Activated CD8-positive, alpha-beta memory T cell treated with anti-CD3 and anti-CD28 coated beads for 24 hours (primary cell): Measurements from ENCODE around the gene FAM222A.
"Not testable (repeated sequence)": the region's sequence is repeated elsewhere in the genome, so short reads cannot be mapped to it uniquely, and the experiment has no call there.

Experiments used
- DNase-seq: peaks from one replicate; pipeline ENCODE4 v3.0.0-alpha.2; 2020

The FAM222A gene

DNA sequence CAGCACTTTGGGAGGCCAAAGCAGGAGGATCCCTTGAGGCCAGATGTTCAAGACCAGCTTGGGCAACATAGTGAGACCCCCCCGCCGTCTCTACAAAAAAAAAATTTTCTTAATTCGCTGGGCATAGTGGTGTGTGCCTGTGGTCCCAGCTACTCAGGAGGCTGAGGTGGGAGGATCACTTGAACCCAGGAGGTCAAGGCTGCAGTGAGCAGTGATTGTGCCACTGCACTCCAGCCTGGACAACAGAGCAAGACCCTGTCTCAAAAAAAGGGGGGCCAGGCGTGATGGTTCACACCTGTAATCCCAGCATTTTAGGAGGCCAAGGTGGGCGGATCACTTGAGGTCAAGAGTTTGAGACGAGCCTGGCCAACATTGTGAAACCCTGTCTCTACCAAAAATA, 19.0 kb upstream of the FAM222A start:
- not testable (repeated sequence) for DNase-seq

DNA sequence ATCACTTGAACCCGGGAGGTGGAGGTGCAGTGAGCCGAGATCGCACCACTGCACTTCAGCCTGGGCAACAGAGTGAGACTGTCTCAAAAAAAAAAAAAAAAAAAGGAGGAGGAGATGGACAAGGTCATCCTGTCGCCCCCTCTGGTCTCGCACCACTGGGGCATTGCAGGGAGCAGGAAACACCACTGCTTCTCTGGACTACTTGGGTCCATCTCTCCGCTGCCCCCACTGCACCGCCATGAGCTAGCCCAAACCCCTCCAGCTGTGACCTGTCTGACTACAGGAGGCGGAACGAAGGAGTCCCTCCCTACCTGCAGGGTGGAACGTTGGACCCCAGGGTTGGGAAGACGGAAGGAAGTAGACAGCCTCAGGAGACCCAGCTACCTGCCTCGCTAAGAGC, 18.2 kb upstream of the FAM222A start:
- DNase-seq, result no peak

DNA sequence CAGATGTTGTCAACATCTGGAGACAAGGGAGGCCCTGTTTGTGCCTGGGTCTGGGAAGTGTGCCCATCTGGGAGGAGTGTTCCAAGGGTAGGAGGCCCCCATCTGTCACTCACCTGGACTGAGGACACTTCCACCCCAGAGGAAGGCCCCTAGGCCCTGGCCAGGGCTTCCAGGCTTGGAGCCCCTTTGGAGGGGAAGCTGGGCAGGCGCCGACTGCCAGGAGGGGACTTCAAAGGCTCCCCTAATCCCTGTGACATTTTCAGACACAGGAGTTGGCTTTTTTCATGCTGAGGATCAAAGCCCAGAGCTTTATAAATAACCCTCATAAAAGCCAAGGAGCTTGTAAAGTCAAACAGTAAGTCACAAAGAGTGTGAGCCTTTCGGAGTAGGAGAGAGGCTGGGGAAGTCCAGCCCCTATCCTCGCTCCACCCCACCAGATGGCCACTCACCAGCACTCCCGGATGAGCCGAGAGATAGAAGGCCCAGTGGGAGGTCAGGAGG, 17.6 kb upstream of the FAM222A start:
- DNase-seq, result no peak

DNA sequence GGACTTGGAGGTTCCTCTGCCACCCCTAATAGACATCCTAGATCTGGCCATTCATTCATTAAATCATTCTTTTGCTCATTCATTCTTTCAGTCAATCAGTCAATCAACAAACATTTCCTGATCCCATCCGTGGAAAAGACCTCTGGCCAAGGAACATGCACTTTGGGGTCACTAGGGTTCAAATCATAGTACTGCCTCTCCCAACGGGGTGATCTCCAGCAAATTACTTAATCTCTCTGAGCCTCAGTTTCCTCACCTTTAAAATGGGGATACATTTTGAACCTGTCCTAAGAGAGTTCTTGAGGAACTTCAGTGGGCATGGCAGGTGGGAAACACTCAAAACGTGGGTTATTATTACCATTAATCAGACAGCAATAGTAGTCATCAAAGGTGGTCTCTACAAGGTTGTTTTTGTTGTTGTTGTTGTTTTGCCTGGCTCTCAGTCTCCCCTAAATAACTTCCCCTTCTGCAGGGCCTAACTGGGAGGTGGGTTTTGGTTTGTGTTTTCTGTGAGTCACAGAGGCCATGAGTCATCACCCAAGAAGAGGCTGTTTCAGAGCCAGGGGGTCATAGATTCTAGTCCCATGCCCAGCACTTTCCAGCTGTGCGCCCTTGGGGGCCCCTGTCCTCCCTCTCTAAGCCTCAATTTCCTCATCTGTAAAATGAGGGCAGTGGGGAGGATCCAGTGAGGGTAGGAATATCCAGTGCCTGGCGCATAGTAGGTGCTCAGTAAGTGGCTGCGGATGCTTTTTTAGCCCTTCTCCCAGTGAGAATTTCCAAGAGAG, 16.9 kb upstream of the FAM222A start:
- no peak for DNase-seq

DNA sequence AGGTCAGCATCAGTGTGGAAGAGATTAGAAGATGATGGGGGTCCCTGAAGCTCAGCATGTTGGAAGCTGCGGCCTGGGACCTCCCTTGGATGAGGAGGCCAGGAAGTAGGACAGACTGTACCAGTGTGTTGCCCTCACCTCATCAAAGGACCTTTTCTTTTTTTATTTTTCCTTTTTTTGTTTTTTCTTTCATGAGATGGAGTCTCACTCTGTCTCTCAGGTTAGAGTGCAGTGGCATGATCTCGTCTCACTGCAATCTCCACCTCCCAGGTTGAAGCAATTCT, 16.4 kb upstream of the FAM222A start:
- DNase-seq, result no peak

DNA sequence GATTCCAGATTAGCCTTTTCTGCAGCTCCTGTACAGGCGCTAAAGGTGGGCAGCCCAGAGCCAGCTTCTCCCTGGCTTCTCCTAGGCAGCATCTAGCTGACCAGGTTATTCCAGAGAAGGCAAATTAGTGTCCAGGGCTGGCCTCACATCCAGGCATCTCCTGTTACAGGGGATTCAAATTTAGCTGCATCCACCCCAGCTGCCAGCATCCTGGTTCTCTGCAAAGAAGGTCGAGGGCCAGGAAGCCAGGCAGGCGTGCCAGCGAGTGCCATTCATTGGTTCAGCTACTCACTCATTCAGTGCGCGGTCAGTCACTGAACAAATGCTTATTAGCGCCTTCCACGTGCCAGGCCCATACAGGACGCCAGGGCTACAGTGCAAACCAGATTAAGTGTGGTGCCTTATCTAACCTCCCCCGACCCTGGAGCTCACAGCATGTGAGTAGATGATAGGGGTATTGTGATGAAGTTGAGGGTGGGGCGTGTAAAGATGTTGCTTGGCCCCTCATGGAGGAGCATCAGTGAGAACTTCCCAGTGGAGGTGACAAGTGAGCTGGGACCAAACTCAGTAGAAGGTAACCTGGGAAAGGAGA, 15.7 kb upstream of the FAM222A start:
- no peak for DNase-seq

DNA sequence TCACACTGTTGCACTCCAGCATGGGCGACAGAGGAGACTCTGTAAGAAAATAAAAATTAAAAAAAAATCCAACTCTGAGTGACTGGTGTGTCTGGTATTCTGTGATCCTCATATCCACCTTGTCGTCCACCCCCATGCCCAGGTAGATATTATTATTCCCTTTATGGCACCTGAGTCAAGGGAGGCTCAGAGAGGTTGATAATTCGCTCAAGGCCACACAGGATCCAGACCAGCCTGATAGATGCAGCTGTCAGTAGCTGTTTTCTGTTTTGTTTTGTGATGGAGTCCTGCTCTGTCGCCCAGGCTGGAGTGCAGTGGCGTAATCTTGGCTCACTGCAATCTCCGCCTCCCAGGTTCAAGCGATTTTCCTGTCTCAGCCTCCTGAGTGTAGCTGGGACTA, 14.8 kb upstream of the FAM222A start:
- no peak for DNase-seq

DNA sequence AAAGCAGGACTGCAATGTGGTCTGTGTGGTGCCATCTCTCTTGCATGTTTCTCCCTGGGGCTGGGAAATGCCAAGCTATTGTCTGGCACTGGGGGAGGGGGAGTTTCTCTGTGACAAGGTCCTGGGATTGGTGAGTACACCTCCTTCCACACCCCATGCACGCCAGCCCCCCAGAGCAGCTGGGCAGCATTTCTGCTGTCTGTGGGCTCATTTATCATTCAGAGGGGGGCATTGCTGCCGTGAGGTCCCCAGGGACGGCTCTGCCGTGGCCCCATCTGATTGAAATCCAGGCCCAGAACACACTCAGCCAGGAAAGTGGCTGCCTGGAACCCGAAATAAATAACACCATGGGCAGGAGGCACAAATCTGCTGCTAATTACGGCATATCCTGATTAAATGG, 12.6 kb upstream of the FAM222A start:
- DNase-seq, result no peak

DNA sequence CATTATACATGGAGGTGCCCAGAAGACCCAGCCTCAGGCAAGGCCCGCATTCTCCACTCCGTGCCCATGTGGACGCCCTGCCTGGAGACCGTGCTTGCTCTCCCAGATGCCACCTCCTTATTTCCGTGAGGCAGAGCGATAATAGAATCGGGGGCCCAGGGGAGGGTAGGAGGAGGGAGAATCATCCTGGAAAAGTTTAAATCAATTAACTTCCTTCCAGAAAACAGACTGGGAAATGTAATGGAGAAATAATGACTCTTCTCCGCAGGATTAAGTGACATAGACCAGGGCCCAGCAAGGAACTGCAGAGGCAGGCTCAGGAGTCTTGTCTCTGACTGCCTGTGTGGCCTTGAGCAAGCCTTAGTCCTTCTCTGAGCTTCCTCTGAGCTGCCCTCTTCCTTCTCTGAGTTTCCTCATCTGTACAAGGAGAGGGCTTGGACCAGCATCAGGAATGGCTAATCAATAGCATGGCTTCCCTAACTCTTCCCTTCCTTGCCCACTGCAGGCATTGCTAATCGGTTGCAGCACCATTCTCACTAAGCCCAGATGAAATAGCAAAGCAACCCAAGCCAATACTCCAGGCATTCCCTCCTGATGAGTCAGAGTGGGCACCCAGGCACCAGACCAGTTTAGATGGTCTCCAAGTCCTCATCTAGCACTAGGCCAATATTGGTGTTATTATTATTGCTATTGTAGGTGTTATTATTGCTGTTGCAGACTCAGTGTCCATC, 11.3 kb upstream of the FAM222A start:
- no peak for DNase-seq

DNA sequence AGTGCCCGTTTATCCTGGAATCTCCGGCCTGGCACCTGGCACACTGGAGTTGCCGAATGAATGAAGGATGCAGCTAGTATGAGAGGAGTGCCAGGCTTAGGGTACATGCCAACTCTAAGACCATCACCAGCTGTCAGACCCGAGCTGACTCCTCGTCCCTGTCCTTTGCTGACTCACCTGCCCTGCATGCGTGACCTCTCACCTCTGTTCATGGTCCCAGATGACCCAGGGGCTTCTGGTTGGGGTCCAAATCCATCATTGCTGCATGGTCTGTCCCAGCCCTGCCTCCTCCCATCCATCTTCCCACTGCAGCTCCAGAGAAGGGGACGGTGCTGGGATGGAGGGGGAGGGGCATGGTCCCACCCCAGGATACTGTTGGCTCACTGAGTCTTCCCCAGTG, 9.9 kb upstream of the FAM222A start:
- DNase-seq, result no peak

DNA sequence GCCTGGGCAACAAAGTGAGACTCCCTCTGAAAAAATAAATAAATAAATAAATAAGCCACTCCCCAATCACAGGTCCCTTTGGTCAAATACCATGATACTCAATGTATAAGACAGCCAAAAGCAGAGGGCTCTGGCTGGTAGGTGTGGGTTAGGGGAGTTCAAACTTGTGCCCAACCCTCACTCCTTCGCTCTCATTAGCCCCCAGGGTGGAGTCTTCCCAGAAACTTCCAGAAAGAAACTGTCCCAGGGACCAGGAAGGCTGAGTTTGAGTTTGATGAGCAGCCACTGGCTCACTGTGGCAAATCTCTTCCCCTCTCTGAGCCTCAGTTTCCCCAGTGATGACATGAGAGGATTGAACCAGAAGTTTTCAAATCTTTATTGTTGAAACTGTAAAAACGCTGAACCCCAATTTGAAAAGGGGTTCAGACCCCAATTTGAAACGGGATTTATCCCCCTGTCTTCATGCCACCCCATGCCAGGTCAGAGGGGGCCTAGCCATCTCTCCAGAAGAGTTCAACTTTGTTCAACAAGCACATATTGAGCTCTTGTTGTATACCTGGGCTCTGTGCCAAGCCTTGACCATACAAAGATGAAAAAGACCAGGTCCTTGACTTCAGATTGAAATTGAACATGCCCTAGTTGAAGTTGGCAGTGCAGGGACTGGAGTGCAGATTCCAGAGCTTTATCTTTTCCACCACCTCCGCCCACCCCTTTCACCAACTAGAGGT, 9.1 kb upstream of the FAM222A start:
- DNase-seq, result no peak

DNA sequence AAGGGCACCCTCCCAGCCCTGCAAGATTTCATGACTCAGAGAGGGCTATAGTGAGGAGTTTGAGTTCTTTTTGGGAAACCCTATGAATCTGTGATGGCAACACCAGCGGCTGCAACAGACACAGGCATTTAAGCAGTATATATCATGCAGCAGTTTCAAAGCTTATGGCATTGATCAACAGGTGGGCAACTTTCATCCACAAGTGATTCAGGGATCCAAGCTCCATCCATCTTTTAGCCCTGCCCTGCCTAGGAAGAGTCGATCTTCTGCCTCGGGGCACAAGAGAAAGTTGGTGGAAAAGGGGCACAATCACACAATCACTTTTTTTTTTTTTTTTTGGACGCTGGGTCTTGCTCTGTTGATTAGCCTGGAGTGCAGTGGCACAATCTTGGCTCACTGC, 8.3 kb upstream of the FAM222A start:
- DNase-seq, result no peak

DNA sequence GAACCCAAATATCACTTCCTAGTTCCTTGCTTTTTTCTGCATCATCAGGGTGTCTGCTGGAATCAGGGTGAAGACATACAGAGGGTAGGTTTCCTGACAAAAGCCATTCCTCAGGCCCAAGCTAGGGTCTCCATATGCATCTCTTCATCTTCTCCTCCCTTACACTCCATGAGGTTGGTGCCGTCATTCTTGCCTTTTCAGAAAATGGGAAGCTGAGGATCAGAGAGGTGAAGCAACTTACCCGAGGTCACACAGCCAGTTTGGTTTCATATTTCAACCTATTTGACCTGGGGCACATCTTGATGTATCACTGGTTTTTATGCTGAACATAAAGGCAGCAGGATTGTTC, 7.3 kb upstream of the FAM222A start:
- no peak for DNase-seq

DNA sequence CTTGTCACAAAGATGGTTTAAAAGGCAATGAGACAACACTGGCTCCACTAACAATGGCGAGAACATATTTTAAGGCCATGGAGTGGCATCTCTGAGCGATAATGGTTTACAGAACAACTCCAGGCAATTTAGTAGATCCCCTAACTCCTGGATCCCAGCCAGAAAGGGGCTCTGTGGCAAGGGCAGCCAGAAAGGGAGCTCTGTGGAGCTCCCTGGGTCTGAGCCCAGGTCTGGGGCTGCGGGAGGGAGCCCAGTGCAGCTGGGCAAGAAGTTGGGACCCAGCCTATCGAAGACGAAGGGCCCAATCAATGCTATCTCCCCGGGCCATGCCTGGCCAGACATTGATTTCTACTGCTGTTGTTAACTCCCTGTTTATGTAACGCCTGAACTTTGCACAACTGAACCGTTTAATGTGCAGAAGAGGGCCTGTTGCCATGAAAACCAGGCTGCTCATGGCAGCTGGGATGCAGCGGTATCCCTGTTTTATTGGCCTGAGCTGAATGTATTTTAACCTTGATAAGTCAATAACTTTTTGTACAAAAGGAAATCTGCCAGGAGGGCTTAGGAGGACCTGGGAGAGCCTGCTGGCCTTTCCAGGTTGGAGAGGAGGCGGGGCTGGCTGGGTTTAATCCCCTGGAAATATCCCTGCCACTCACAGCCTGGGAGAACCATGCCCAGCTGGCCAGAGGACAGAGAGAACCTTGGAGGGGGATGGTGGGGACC, 6.7 kb upstream of the FAM222A start:
- DNase-seq, result no peak

DNA sequence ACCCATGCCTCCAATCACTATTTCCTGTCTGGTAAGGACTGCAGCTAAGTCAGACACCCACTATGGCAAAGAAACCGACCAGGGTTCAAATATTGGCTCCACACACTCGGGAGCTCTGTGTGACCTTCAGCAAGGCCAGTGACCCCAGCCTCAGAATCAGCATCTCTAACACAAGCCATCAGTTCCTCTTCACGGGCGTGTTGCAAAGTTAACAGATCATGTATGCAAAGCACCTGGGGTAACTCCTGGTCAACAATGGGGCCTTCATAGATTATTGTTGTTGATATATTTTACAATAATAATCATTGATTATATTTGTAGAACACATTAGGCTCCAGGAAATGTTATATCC, 6.2 kb upstream of the FAM222A start:
- no peak for DNase-seq

DNA sequence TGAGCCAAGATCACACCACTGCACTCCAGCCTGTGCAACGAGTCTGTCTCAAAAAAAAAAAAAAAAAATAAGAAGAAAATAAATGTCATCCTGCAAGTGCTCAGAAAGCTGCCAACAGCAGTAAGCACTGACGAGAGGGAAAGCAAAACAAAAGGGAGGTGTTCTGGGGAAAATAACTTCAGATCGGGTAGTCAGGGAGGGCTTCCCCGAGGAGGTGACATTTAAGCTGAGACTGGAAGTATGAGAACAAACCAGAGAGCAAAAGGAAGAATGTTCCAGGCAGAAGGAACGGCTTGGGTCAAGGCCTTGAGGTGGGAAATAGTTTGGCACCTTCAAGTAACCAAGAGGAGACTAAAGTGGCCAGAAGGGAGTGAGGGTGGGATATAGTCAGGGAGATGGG, 4.7 kb upstream of the FAM222A start:
- no peak for DNase-seq

DNA sequence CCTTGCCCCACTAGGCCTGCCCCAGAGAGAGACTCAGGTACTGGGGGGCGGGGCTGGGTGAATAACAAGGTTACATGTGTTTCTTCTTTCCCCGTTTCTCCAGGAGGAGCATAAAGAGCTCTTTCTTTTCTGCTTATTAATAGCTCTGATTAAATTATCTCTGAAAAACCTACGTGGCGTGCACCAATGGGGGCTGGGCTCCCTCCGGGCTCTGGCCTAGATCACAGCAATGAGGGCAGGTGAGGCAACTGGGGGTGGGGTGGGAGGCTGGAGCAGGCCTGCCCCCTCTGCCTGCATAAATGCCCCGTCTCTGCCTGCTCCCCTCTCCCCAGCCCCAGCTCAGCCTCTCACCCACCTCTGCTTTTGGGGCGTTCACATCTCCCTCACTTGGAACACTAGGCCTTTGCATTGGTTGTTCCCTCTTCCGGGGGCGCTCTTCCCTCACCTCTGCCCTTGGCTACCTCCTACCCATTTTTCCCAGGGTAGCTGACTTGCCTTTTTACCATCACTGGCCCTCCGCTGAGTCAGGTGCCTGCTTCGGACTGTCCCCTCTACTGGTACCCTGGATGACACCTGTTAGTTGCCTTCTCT, 4.1 kb upstream of the FAM222A start:
- DNase-seq, result no peak

DNA sequence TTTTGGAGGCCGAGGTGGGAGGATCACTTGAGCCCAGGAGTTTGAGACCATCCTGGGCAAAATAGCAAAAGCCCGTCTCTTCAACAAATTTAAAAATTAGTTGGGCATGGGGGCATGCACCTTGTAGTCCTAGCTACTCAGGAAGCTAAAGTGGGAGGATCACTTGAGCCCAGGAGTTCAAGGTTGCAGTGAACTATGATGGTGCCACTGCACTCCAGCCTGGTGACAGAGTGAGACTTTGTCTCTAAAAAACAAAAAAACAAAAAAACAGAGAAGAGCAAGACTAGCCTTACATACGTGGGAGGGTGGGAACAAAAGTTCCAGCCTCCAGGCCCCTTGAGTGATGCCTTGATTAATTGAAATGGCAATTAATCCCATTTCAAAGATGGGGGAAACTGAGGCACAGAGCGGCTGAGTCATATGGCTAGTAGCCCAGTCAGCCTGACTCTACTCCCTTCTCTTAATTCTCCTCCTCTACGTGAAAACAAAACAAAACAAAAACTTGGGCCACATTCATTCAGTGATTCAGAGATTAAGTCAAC, 3.3 kb upstream of the FAM222A start:
- DNase-seq, result no peak

DNA sequence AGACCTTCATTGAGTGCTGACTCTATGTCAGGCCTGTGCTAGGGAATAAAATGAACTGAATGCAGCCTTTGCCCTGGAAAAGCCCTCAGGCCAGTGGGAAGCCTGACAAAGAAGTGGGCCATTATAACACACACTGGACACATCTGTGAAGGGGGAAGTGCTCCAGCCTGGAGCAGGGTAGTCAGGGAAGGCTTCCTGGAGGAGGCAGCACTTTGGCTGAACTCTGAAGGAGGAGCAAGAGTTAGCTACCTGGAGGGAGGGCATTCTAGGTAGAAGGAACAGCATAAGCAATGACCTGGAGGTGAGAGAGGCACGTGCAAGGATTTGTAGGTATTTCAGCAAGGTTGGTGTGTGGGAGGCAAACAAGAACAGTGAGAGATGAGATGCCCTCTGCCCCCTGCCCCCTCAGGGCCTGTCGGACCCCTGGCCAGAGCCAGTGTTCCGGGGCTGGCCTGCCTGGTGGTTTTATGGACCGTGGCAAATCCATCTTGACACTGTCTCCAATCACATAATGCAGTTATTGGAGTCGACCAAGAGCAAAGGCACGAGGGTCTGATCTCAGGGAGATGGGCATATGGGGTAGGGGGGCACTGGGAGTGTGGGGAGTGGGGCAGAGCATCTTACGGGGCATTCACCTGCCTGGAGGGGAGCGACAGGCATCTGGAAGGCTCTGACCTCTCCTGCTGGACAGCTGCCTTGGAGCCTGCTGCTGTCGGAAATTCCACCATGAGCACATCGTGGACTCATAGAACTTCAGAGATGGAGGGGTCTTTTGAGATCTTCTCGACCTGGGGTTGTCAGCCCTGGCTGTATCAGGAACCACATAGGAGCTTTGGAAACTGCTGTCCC, 2.7 kb upstream of the FAM222A start:
- no peak for DNase-seq

DNA sequence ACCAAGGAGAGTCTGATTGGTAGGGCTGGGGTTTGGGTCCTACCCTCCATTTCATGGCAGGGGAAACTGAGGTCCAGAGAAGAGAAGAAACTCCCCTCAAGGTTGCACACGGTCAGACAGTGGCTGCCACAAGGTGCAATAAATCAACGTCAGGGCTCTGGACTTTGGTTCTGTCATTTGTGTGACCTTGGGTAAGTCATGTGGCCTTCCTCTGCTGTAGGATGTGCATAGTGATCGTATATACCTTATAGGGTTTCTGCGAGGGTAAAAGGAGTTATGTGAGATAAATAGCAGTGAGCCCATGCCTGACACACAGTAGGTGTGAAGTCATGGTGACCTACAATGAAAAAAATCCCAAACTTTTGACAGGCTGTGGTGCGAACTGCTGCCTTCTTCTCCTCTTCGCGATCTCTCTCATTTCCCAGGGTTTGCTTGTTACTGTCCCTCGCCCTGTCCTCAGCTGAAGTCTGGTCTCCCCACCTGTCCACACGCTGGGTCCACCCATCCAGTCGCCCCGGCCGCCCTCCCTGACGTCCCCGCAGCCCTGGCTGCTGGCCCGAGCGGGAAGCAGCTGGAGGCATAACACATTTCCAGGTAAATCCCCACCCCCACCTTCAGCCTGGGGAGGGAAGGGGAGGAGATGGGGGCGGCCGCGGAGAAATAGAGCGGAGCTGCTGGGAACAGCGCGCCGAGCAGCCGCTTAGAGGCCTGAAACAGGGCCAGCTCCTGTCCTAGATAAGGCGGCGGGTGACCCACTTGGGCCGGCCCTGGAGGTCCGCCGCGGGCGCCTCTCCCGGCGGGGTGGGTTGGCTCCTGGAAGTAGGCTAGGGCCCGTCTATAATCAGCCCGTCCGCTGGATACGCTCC, 1.8 kb upstream of the FAM222A start:
- no peak for DNase-seq
